ENCODE measurements around the gene SLC35E4.

GRCh38 chr22:30647536-30647935, 12.0 kb downstream of the SLC35E4 start:
- no peak for TF ChIP-seq CTCF (IDR thresholded peaks at IDR 0.05)
- TF ChIP-seq POLR2A (IDR thresholded peaks at IDR 0.05): no peak

Data from body of pancreas (tissue), 4 donors.